SHP77 treated with DMSO at 0.1 percent for 48 hours (cell line): ENCODE results near the gene ATAD1.
"Not testable (repeated sequence)": the region's sequence is repeated elsewhere in the genome, so short reads cannot be mapped to it uniquely, and the experiment has no call there.

Experiments
- DNase-seq: peaks from one replicate; lab custom pipeline; 2025; lab: John Stamatoyannopoulos, UW

ATAD1 gene

GRCh38 chr10:87753995-87754866 is 63.8 kb downstream of the ATAD1 start:
- no peak for DNase-seq

GRCh38 chr10:87752566-87752965 is 65.5 kb downstream of the ATAD1 start:
- DNase-seq: no peak

GRCh38 chr10:87751274-87751673 is 66.8 kb downstream of the ATAD1 start:
- DNase-seq: no peak

GRCh38 chr10:87750817-87751216 is 67.2 kb downstream of the ATAD1 start:
- DNase-seq: no peak

- no peak for DNase-seq
Measured at GRCh38 chr10:87750001-87750671, 67.9 kb downstream of the ATAD1 start.

- not testable (repeated sequence) for DNase-seq
Measured at GRCh38 chr10:87748244-87748643, 69.8 kb downstream of the ATAD1 start.

GRCh38 chr10:87746911-87747310 is 71.1 kb downstream of the ATAD1 start:
- no peak for DNase-seq

- no peak for DNase-seq
Measured at GRCh38 chr10:87744606-87745005, 73.4 kb downstream of the ATAD1 start.

- not testable (repeated sequence) for DNase-seq
Measured at GRCh38 chr10:87742992-87743610, 74.9 kb downstream of the ATAD1 start.

GRCh38 chr10:87740254-87740655 is 77.8 kb downstream of the ATAD1 start:
- no peak for DNase-seq

- DNase-seq: no peak
Measured at GRCh38 chr10:87739703-87740102, 78.3 kb downstream of the ATAD1 start.

- DNase-seq: not testable (repeated sequence)
Measured at GRCh38 chr10:87738253-87738652, 79.8 kb downstream of the ATAD1 start.

- DNase-seq: no peak
Measured at GRCh38 chr10:87734987-87735827, 82.8 kb downstream of the ATAD1 start.

GRCh38 chr10:87733081-87733480 is 84.9 kb downstream of the ATAD1 start:
- no peak for DNase-seq

- no peak for DNase-seq
Measured at GRCh38 chr10:87729940-87730339, 88.1 kb downstream of the ATAD1 start.

GRCh38 chr10:87724789-87725188 is 93.2 kb downstream of the ATAD1 start:
- DNase-seq: no peak

GRCh38 chr10:87723500-87723899 is 94.5 kb downstream of the ATAD1 start:
- DNase-seq: no peak

GRCh38 chr10:87722716-87723115 is 95.3 kb downstream of the ATAD1 start:
- no peak for DNase-seq

- no peak for DNase-seq
Measured at GRCh38 chr10:87721781-87722180, 96.2 kb downstream of the ATAD1 start.

- no peak for DNase-seq
Measured at GRCh38 chr10:87720665-87721064, 97.4 kb downstream of the ATAD1 start.

- DNase-seq: no peak
Measured at GRCh38 chr10:87716348-87716670, 101.7 kb downstream of the ATAD1 start.
